Neutrophil (primary cell): ENCODE results near the gene TEX14.

Experiments used
- H3K27ac ChIP-seq: fragments of 200-600 bp; sonication (generic); 2 replicates; pipeline ENCODE4 v1.5.1; 2016; ENCODE audit warnings: mild to moderate bottlenecking, moderate library complexity
- H3K27me3 ChIP-seq: fragments of 200-600 bp; sonication (generic); 2 replicates; pipeline ENCODE4 v1.6.0; 2016; ENCODE audit warnings: mild to moderate bottlenecking
- H3K36me3 ChIP-seq: fragments of 200-600 bp; sonication (generic); 2 replicates; pipeline ENCODE4 v1.5.1; 2017
- H3K4me1 ChIP-seq, 2 experiments: fragments of 200-600 bp in 1 of 2; sonication (generic) in 1 of 2; 1 replicate in 1 of 2; 2 replicates in 1 of 2; pipeline versions ENCODE4 v1.5.1 to v1.6.1; 2013 to 2016; ENCODE audit warnings: low read depth in 1 of 2, low read length in 1 of 2, mild to moderate bottlenecking in 1 of 2, moderate library complexity in 1 of 2; ENCODE audit not compliant: control insufficient read depth in 1 of 2, insufficient read depth in 1 of 2
- H3K4me3 ChIP-seq, 2 experiments: fragments of 200-600 bp in 1 of 2; sonication (generic) in 1 of 2; 1 replicate in 1 of 2; 2 replicates in 1 of 2; pipeline ENCODE4 v1.5.1; 2013 to 2016; ENCODE audit warnings: low read depth in 1 of 2, low read length in 1 of 2, mild to moderate bottlenecking in 1 of 2, moderate library complexity in 1 of 2
- H3K9me3 ChIP-seq: fragments of 200-600 bp; sonication (generic); 2 replicates; pipeline ENCODE4 v1.5.1; 2016
- CTCF ChIP-seq: fragments of 200-600 bp; sonication (generic); IDR thresholded peaks from 2 replicates; pipeline ENCODE4 v1.5.1; 2016; ENCODE audit warnings: antibody characterized with exemption

The TEX14 gene

GRCh38 chr17:58728798-58729197 is 37.0 kb upstream of the TEX14 start:
- Histone ChIP-seq H3K27me3 (no peaks in the 10 kb centered on the region), H3K36me3 (peaks cover 13% of the 10 kb centered on the region), H3K27ac (no peak overlapping the region), H3K4me3 (no peak overlapping the region), H3K4me1 (no peaks in the 10 kb centered on the region), H3K9me3 (no peaks in the 10 kb centered on the region)
- TF ChIP-seq CTCF: no peak

GRCh38 chr17:58722696-58723095 is 30.9 kb upstream of the TEX14 start:
- peaks cover 36% of the 10 kb centered on the region for H3K36me3 ChIP-seq
- no peak overlapping the region for H3K27ac ChIP-seq
- no peaks in the 10 kb centered on the region for H3K27me3 ChIP-seq
- H3K9me3 ChIP-seq: no peaks in the 10 kb centered on the region
- no peak overlapping the region for H3K4me3 ChIP-seq
- no peaks in the 10 kb centered on the region for H3K4me1 ChIP-seq
- TF ChIP-seq CTCF: no peak

DNA sequence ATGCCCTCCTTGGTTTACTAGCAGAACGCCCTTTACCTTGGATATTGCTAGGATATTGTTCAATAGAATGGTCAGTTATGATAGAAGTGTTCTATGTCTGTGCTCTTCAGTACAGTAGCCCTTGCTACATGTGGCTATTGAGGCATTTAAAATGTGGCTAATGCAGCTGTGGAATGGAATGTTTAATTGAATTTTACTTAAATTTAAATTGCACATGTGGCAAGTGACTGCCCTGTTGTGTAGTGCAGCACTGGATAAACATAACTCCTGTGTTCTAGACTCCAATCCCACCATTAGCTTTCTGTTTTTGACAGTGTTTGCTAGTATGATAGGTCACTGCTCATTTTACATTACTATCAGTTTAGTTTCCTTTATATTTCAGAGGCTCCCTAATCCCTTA is 30.4 kb upstream of the TEX14 start:
- Histone ChIP-seq H3K4me1 (no peaks in the 10 kb centered on the region), H3K4me3 (no peak overlapping the region), H3K27me3 (no peaks in the 10 kb centered on the region), H3K27ac (no peak overlapping the region), H3K36me3 (peaks cover 36% of the 10 kb centered on the region), H3K9me3 (no peaks in the 10 kb centered on the region)
- TF ChIP-seq CTCF: no peak

GRCh38 chr17:58710948-58711552 is 19.2 kb upstream of the TEX14 start:
- no peaks in the 10 kb centered on the region for H3K27me3 ChIP-seq
- no peak overlapping the region for H3K4me3 ChIP-seq
- H3K9me3 ChIP-seq: no peaks in the 10 kb centered on the region
- TF ChIP-seq CTCF: peak; percentile 60
- no peak overlapping the region for H3K27ac ChIP-seq
- H3K4me1 ChIP-seq: peaks cover 4 to 6% of the 10 kb centered on the region in 2 experiments
- peaks cover under 1% of the 10 kb centered on the region for H3K36me3 ChIP-seq

GRCh38 chr17:58706351-58707140 is 14.7 kb upstream of the TEX14 start:
- no peak overlapping the region for H3K4me3 ChIP-seq
- H3K27me3 ChIP-seq: no peaks in the 10 kb centered on the region
- peaks cover 15% of the 10 kb centered on the region for H3K36me3 ChIP-seq
- no peaks in the 10 kb centered on the region for H3K4me1 ChIP-seq
- H3K27ac ChIP-seq: no peak overlapping the region
- H3K9me3 ChIP-seq: no peaks in the 10 kb centered on the region
- TF ChIP-seq CTCF: no peak
